Left lobe of liver (tissue), 2 donors: ENCODE results near the gene CPLX1. TPM values are rescaled to one million over a fixed set of nuclear protein-coding genes. Genes with fewer than 3 reads are reported as not detected.

Experiments
- ATAC-seq: fragments of 200-7000 bp; cut with Tn5 transposase; one replicate; pipeline ENCODE4 v1.9.1; 2020; ENCODE audit warnings: mild to moderate bottlenecking, moderate library complexity
- DNase-seq: peaks from one replicate; pipeline ENCODE4 v3.0.0-alpha.2; 2020; ENCODE audit warnings: low spot score
- total RNA-seq: library from RNA; stranded (reverse); gene quantifications from one replicate; pipeline ENCODE4 v1.2.1, GENCODE V29; 2021
- donor health status: DM: no; HTN: no; CAD: no; lungs with moderate emphysema.
- donor health status: DM: no; HTN: yes; CAD: no.

The CPLX1 gene
- total RNA-seq, 1 donor from 2014 or later = 1.5 TPM

DNA sequence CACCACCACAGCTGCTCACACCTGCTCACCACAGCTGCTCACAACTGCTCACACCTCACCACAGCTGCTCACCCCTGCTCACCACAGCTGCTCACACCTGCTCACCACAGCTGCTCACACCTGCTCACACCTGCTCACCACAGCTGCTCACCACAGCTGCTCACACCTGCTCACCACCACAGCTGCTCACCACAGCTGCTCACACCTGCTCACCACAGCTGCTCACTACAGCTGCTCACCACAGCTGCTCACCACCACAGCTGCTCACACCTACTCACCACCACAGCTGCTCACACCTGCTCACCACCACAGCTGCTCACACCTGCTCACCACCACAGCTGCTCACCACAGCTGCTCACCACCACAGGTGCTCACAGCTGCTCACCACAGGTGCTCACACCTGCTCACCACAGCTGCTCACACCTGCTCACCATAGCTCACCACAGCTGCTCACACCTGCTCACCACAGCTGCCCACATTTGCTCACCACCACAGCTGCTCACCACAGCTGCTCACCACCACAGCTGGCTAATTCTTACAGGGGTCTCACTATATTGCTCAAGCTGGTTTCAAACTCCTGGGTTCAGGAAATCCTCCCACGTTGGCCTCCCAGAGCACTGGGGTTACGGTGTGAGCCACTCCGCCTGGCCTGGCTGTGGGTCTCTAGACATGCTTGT is 30.4 kb upstream of the CPLX1 start:
- ATAC-seq (no peak), DNase-seq (no peak)

DNA sequence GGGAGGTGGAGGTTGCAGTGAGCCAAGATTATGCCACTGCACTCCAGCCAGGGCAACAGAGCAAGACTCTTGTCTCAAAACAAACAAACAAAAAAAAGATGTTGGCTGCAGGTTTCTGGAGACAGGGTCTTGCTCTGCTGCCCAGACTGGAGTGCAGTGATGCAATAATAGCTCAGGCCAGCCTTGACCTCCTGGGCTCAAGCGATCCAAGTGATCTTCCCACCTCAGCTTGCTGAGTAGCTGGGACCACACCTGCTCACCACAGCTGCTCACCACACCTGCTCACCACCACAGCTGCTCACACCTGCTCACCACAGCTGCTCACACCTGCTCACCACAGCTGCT is 29.9 kb upstream of the CPLX1 start:
- no peak for ATAC-seq
- DNase-seq = no peak

DNA sequence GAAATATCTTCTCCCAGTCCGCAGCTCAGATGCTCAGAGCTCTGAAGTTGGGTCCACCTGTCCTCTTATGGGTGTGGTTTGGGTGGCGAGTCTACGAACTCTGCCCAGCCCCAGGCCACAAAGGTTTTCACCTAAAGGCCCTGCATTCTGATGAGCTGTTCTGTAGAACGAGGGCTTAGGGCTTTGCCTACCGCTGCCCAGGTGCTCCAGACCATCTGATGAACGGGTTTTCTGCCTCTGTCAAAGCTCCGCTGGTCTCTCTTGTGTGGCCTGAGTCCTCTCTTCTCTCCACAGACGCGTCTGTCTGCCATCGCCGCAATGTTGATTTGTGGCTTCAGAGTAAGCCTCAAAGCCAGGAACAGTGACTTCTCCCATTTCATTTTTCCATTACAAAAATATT is 28.4 kb upstream of the CPLX1 start:
- DNase-seq (no peak), ATAC-seq (no peak)

DNA sequence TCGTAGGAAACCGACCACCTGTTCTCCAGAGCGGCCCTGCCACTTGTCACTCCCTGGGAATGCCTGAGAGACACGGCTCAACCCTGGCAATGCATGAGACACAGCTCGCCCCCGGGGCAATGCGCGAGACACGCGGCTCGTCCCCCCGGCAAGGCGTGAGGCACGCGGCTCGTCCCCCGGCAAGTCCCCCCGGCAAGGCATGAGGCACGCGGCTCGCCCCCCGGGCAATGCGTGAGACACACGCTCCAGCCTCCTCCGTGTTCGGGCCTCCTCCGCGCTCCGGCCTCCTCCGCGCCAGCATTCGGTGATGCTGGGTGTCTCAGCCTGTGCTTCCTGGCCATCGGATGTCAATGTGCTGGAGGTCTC is 27.5 kb upstream of the CPLX1 start:
- DNase-seq = no peak
- no peak for ATAC-seq

DNA sequence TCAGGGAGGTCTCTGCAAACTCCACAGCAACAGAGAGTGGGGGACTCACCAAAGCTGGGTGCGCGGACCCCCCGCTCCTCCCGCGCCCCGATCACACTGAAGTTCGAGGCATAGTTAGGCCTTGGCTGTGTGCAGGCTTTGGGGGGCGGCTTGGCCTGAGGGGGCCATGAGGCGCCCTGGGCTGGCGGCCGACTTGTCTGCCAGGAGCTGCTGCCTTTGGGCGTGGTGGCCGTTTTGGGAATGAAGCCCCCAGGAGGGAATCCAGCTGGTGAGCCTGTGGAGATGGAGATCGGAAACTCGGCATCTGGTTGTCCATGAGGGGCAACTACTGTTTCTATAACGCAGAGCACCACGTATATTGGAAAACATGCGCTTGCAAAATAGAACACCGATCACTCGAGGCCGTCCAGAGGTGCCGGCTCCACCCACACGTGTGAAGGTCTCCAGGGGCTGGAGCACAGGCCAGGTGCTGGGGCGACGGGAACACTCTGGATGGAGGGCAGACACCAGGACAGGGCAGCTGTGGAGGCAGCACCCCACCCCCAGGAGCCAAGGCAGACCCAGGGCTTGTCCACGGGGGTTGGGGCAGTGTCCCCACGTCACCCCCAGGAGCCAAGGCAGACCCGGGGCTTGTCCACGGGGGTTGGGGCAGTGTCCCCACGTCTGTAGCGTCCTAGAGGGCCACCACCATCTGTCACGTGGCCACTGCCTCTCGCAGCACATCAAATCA is 25.9 kb upstream of the CPLX1 start:
- DNase-seq (no peak), ATAC-seq (no peak)

DNA sequence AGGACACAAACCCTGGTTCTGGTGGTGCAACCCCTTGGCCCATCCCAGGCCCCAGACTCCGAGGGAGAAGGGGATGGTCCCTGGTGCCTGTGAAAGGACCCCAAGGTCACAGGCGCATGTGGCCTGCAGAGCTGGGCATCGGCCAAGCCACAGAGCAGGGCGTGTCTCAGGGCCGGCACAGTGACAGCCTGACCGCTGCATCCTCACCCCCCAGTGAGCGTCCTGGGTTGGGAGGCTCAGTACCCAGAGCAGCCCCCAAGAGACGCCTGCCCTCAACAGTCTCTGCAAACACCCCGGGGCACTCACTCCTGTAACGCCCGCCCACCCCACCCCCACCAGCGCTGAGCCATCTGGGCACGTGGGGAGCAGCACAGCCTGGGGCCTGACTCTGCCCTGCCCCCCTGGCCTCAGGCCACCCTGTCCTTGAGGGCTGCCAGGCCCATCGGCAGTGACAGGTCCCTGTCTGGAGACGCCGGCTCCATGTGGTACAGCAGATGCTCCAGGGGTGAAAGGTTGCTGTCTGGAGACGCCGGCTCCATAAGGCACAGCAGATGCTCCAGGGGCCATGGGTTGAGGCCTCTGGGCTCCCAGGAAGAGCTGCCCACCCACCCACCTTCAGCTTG is 24.5 kb upstream of the CPLX1 start:
- no peak for DNase-seq
- ATAC-seq = no peak

DNA sequence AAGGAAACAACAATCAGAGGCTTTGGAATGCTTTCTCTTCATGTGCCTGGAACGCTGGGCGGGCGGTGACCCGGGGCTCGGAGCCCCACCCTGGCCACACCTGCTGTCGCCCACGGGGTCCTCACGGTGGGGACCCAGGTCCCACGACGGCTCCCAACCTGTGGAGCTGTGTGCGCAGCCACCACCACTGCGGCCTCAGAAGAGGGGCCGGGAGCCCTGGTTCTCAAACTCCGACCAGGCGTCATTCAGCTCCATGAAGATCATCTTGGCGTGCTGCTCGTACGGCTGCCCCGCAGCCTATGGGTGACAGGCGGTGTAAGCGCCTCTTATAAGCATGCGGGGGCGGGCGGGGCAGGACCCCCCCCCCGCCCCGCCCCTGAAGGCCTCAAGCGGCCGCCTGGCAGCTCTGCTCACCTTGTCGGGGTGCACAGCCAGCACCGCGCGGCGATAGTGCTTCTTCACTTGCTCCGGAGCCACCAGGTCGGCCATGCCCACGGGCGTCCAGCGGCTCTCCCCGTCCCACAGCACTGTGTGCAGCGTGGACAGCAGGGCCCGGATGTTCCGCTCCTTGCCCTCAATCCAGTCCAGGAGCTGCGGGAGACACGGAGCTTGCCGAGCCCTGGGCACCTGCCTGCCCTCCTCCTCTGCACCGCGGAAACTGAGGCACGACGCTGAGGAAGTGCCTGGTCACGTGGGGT is 23.7 kb upstream of the CPLX1 start:
- DNase-seq = no peak
- no peak for ATAC-seq

DNA sequence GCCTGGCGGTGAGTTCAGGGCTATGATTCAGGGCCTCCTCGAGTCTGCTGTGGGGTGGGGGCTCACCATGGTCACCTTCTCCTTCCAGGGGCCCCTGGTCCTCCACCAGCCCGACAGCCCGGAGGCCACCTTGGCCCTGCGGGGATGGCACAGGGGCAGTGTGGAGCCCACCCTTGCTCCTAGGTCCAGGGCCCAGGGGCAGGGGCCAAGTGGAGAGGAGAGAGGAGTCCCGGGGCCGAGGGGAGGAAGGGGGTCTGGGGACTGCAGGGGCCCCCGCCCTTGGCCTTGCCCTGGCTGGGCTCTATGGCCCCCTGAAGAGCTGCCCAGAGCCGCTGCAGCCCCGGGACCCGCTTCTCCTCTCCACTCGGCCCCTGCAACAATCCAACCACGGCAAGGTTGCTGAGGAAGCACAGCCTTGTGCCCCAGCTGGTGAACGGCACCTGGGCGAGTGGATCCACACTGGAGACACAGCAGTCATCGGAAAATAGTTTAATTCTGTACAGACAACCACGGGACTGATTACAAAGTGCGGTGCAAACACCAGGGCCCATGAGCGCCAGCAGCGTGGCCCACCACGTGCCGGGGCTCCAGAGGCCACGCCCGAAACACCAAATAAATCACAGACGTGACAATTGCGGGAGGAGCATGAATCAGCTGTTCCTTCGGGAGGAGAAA is 23.0 kb upstream of the CPLX1 start:
- ATAC-seq (no peak), DNase-seq (no peak)

DNA sequence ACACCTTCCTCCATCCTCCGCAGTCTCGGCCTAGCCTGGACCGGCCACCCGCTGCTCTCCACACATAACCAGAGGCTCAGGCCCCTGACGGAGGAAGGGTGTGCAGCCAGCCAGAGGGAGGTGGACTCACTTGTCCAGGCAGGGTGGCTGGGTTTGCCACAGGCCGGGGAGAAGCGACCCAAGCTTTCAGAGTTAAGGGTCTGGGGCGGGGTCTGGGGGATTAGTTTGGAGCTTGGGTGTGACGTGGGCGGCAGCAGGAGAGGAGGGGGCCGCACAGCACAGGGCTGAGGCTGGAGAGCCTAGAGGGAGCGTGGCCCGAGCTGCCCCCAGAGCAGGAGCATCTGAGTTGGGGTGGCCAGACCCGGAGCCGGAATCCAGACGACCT is 22.4 kb upstream of the CPLX1 start:
- DNase-seq = no peak
- ATAC-seq = no peak

DNA sequence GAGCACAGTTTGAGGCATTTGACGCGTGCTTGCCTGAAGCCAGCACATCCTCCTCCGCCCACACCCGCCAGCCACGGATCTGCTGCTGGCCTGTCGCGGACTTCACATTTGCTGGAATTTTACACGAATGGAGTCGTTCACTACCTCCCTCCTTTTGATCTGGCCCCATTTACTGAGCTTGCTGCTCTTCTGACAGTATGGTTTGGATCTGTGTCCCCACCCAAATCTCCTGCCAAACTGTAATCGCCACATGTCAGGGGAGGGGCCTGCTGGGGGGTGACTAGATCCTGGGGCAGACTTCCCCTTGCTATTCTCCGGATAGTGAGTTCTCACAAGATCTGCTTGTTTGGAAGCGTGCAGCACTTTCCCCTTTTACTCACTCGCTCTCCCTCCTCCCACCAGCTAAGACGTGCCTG is 19.9 kb upstream of the CPLX1 start:
- ATAC-seq (no peak), DNase-seq (no peak)

DNA sequence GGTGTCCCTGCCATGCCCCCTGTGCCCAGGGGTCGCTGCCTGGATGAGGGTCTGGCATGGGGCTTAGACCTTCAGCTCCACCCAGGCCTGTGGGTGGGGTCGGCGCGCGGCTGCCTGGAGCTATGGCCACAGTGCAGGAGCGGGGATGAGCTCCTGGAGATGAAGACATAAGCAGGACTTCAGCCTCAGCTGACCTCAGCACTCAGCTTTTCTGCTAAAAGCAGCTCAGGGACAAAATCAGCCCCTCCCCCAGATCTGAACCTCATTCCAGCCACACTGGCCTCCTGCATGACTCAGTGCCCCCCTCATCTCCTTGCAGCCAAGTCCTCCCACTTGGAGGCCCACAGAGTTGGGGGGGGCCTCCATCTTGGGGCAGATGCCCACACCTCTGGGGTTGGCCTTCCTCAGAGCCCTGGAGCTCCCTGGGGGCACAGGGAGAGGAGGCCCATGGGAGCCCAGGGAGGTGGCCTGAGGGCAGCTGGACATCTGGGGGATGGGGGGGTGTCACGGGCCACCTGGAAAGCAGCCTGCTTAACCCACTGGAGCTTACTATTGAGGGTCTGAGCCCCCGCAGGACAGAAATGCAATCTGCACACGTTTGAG is 19.4 kb upstream of the CPLX1 start:
- DNase-seq (no peak), ATAC-seq (no peak)

DNA sequence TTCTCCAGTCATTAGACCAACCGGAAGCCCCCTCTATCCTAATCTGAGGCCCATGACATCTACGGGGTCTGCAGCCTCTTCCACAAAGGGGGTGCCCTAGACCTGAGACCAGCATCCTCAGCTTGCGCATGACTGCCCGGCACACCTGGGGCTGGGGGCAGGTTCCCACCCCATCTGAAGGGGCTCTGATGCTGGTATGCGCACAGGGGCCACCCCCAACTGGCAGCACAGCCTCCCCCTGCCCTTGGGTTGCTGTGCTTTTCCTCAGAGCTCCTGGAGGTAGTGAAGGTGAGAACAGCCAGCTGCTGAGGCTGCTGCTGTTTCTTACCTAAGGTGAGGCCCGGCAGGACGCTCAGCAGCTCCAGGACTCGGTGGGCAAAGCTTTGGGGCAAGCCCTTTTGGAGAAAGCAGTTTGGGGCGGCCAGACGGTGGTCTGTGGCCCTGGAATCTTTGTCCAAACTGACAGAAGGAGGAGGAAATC is 18.9 kb upstream of the CPLX1 start:
- no peak for DNase-seq
- ATAC-seq = no peak

DNA sequence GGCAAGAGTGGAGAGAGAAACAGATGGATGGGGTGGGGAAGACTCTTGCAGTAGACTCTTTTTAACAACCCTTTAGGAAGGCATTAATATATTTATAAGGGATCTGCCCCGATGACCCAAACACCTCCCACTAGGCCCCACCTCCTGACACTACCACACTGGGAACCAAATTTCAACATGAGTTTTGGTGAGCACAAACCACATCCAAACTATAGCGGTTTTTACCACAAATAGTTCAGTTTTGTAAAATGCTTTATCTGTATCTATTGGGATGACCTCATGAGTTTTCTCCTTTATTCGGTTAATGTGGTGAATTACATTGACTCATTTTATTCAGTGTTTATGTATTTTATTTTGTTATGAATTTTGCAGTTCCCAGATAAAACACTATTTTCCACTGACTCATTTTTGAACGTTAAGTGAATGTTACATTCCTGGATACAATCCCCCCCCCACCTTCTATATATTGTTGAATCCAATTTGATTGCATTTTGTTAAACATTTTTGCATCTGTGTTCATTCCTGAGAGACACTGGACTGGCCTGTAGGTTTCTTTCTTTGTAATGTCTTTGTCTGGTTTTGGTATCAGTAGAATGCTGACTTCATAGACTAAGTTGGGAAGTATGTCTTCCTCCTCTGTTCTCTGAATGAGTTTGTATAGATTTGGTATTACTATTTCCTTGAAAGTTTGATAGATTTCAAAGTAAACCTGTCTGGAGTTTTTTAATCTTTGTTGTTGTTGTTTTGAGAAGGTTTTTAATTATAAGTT is 13.9 kb upstream of the CPLX1 start:
- DNase-seq (no peak), ATAC-seq (no peak)

DNA sequence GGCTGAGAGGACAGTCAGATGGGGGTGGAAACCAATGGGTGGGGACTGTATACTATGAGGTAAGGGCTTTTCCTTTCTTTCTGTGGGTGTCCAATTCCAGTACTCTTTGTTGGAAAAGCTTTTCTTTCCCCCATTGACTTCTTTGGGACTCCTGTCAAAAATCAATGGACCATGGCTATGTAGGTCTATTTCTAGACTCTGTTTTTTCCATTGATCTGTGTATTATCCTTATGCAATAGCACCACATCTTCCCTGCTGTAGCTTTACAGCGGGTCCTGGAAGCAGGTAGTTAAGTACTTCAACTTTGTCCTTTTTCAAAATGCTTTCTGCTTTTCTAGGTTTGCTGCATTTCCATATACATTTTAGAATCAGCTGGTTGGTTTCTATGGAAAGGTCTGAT is 11.8 kb upstream of the CPLX1 start:
- DNase-seq = no peak
- ATAC-seq = no peak

DNA sequence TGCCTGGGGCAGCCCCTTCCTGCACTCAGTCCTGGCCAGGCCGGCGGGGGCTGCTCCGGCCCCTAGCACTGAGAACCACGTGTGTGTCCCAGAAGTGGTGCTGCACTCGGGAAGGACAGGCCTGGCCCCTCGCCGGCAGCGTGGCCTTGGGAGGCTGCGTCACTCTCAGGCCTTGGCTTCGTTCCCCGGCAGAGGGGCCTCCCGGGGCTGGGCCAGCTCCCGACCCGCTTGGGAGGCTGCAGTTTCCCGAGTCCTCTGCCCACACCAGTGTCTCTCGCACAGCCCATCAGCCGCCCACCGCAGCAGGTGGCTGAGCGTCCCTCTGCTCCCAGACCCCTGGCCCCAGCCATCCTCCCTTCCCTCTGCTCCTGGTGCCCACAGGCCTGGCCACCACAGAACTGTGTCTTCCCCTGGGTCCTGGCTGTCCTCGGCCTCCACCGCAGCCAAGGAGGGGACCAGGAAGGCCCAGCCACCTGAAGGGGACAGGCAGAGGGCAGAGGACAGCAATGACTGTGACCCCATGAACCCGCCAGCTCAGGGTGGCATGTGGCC is 10.9 kb upstream of the CPLX1 start:
- DNase-seq = no peak
- no peak for ATAC-seq

DNA sequence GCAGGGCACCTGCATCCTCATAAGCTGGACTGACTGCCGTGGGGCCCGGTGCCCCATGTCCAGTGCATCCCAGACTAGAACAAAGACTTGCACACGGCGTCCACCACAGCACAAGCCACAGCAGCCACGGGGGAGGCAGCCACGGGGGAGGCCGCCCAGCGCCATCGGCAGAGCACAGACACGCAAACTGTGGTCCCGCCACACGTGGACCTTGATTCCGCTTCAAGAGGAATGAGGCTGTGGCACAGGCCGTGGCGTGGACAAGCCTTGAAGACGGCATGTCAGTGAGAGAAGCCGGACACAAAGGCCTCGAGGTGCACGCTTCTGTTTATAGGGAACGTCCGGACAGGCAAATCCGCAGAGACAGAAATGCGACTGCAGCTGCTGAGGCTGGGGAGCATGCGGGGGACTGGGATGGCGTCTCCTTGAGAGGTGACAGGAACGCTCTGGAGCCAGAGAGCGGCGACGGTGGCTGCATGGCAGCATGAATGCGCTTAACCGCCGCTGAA is 10.1 kb upstream of the CPLX1 start:
- no peak for ATAC-seq
- DNase-seq = no peak

DNA sequence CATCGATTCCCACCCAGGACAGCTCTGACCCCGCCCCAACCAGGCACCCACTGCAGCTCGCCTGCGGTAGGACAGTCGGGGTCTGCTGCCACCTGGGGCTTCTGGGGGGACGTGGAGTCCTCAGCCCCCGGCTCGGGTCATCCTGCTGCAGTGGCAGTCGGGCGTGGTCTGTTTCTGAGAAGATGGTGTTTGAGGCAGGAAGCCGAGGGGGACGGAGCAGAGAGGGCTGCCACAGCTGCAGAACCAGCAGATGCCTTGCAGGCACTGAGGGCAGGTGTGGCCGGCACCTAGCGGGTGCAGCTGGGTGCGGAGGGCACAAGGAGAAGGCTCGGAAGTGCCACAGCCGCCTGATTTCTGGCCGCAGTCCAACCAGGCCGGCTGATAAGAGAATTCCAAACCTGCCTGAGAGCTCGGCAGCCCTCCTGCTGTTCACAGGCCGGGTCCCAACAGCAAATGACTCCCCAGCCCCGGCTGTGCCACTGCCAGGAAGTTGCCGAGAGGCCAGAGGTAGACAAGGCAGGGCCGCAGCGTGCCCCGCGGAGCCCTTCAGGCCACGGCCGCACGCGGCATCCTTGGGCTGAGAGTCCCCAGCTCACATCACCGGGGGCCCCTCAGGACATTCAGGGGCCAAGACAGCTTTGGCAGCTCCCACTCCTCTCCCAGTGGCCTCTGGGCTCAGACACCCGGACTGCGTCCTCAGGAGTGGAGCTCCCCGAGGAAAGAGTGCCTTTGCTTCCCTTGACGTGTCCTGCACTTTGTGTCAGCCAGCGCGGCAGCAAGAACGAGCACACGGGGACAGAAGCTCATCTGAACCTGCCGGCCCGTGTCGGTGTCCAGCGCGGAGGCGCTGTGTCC is 9.4 kb upstream of the CPLX1 start:
- ATAC-seq (no peak), DNase-seq (no peak)

DNA sequence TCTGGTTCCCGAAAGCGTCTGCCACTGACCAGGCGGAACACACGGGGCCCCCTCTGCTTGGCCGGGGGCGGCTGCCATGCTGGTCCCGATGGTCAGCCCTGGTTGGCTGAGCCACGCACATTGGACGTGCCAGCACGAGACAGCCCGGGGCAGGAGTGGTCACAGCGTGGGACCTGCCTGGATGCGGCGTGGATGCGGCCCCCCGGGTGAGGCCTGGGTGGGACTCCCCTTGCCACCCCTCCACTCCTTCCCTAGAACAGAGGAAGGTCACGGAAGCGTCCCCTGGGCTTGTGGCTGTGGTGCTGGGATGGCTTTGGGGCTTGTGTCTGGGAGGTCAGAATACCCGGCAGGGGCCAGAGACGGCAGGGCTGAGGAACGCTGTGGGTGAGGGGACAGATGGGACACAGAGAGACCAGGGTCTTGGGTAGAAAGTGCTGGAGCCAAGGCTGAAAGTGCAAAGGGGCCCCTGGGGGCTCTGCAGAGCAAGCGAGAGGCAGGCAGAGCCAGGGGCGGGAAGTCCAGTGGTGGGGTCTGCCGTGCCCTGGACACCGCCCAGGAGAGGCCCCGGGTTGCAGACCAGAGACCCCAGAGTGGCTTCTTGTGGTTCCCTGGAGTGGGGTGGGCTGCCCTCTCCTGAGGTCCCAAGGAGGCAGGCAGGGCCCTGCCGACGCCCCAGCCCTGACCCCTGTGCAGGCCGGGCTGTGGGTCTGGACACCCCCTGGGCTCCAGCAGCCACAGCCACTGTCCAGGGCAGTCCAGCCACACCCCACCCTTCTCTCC is 8.6 kb upstream of the CPLX1 start:
- no peak for ATAC-seq
- DNase-seq = no peak
